Fibroblast of skin of right quadriceps (primary cell): ENCODE measurements around the gene SLK.

Source experiments
- DNase-seq: peaks from one replicate; pipeline ENCODE4 v3.0.0-alpha.2; 2013

The SLK gene

DNA sequence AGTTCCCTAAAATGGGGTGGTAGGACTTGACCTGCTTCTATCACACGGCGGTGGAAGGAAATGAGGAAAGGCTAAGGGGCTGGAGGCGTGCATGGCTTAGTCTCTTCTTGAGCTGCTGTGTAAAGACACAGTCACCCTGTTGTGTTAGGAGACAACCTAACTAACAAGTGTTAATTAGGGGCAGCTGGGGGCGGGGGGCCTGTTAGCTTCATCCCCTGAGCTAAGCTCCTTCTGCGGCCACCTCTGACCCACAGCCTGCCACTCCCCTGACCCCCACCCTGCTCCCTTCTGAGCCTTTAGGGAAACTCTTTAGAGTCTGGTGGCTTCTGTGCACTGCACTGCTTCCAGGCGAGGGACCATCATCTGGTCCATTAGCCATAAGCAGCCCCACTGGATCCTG lies 90.8 kb downstream of the SLK start:
- no peak for DNase-seq

DNA sequence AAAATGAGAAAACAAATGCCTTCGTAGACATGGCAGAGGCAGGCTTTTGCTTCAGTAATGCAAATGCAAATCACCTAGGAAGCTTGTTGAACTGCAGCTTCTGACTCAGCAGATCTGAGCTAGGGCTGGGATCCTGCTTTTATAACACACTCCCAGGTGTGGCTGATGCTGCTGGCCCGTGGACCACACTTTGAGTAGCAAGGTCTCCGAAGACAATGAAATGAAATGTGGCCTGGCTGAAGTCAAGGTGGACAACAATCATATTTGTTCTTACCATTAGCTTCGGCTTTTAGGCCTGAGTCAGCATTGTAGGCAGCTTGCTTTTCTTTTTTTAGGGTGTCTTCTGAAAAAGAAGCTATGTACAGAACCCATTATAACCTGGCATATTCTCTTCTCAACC lies 92.4 kb downstream of the SLK start:
- DNase-seq: no peak

DNA sequence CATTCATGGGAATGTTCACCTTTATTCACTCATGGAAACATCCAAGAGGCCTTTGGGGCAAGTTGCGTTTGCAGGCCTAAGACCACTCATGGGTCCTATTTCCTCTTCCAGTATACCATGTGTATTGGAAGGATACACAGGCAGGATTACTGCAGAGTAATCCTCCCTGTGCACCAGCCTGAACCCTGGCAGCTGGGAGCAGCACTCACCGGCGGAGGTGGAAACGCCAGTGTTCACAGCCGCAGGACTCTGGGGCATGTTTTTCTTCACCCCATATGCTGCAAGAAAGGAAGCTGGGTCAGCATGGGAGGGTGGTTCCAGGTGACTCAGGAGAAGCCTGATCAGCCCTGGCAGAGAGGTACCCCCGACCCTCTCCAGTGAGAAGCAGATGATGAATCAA lies 94.3 kb downstream of the SLK start:
- DNase-seq: no peak

DNA sequence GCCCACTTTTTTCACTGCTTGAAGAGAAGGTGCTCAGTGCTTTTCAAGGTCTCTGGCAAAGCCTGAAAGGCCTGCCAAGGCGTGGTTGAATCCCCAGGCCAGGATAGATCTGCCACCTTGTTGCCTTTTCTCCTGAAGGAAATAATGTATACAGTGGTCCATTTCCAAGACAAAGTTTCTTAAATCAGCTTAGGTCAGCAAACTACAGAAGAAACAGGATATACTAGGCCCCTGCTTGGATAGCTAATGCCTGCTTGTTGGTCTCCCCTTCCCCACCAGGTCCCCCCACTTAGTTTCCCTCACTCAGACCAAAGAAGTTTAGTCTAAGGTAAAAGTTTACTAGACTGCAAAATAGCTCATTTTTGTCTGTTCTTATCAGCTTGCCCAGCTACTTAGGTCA lies 98.8 kb downstream of the SLK start:
- DNase-seq: no peak

DNA sequence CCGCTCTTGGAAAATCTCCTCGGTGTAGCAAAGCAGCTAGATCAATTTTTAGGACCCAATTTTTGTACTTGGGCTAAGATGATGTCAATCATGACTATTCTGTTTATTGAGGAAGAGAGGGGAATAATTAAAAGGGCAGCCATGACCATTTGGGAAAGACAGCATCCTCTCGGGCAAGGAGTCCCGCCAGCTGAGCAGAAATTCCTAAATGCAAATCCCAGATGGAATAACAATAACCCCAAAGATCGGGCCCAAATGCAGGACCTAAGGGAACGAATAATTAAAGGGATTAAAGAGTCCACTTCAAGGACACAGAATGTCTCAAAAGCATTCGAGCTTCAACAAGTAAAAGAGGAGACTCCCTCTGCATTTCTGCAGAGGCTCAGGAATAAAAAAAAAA lies 100.0 kb downstream of the SLK start:
- DNase-seq: no peak

DNA sequence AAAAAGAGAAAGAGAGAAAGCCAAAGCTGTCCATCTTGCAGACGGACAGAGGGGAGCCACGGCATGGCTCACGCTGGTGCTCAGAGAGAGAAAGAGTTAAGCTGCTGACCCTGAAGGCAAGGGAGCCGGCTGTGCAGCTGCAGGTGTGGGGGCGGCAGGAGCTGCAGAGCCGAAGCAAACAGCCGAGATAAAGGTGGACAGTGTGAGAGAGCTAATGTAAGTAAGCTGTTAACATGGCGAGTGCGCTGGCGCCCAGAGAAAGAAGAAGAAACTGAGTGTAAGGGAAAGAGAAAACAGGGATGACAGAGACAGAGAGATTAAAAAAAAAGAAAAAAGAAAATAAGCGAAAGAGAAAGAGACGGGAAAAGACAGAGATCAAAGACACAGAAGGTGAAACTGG lies 100.6 kb downstream of the SLK start:
- no peak for DNase-seq

DNA sequence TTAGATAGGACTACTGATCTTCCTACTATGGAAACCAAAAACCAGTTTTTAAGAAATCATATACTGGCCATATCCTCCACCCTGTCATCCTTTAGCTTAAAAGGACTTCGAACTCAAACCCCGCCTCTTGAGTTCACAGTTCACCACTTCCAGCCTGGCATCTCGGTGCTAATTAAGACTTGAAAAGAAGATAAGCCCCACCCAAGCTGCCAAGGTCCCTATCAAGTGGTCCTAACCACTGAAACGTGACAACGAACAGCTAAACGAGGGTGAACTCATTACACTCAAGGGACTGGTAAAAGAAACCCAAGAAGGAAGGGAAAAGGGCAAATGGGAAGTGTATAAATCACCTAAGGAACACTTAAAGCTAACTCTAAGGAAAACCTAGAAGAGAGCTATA lies 102.7 kb downstream of the SLK start:
- no peak for DNase-seq

DNA sequence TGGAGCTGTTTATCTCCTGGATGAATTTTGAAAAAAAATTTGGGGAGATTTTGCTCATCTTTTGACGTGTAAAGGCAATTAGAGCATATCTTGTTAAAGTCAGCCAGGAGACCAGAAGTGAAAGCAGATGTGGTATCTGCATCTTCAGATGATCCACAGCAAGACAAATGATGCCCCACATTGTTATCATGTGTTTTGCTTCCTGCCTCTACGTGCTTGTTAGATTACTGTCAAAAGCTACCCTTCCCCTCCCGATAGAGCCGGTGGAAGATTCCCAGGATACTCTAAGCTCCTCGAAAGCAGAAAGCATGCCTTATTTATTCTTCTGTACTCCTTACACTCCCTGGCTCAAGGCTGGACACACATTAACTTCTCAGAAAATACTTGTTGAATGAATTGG lies 105.8 kb downstream of the SLK start:
- no peak for DNase-seq

DNA sequence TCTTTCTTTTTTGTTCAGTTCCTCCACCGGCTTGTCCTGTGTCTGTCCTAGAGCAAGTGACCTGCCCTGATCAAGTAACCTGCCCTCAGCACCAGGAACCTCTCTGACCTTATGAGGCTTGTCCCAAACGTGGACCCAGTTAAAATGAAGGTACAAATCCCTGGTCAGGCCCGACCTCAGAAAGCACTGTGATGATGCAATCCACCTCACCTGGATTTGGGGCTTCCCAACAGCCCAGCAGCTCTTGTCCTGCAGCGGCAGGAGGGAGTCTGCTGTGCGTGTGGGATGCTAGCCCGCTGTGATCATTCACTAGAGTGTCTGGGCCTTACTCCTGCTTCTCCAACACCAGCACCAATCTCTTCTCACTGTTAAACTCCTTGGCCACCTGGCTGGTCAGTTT lies 107.6 kb downstream of the SLK start:
- no peak for DNase-seq

DNA sequence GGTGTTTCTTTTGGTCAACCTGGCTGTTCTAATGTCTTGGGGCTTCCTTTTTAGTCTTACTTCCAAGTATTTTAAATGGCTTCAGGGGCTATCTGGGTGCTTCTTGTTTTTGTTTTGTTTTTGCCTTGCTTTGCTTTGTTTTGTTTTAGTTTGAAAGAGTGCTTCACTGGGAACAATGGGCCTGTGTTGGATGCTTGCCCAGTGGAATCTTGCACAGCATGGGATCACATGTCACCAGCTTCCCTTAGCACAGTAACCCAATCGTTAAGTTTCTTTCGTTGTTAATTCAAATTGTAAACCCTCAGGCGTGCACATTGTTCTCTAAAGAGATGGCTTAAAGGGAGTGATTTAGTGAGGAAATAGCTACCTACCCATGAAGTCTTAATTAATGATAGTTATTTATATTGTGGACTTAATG lies 109.8 kb downstream of the SLK start:
- peak; percentile 13 for DNase-seq

DNA sequence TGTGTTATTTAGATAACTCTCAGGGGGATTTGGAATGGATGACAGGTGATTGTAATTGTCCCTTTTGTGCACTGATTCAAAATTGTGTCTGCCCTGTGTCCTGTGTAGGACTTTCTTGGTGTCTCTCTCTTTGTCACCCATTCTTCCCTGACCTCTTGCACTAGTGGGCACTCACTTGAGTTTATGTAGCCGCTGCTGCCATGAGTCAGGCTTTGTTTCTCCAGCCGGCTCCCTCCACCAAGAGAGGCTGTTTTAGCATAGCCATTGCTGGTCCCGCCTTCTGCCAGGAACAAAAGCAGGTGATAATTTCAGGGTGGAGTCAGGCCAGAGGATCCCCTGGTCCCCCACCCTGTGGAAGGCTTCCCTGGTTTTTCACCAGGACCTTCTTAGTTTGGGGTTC lies 110.3 kb downstream of the SLK start:
- no peak for DNase-seq

DNA sequence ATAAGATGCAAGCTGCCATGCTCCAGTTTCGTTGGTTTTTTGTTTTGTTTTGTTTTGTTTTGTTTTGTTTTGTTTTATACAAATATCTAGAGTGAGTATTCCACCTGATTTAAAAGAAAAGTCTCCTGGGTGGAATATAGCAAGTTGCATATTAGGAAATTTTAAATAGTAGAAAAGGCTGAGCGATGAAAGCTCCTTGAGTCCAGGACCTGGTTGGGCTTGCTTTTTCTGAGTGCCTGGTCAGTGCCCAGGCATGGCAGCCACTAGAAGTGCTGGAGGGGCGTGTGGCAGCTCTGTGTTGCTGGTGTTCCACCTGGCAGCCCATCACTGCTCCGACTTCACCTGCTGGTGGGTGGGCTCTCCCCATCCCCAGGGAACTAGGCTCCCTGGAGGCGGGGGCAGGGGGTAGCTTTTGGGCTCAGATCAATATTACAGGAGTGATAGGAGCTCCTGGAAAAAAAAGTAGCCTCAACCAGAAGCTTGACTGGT lies 110.8 kb downstream of the SLK start:
- no peak for DNase-seq
